ENCODE data around the gene DNER.

Gene DNER

GRCh38 chr2:229669841-229670240 is 44.5 kb downstream of the DNER start:
- ATAC-seq (ENCODE audit: low read depth): no peak
- DNase-seq (ENCODE audit: low spot score in 2 of 2): no peak
- H3K27me3 Mint-ChIP-seq: peaks cover 24% of the 10 kb centered on the region
- peaks cover 2% of the 10 kb centered on the region for H3K4me1 Mint-ChIP-seq
- H3K36me3 Mint-ChIP-seq: no peaks in the 10 kb centered on the region
- H3K27ac Mint-ChIP-seq: no peak overlapping the region
- no peaks in the 10 kb centered on the region for H3K9me3 Mint-ChIP-seq
- H3K4me3 Mint-ChIP-seq: no peak overlapping the region

GRCh38 chr2:229666811-229667210 is 47.5 kb downstream of the DNER start:
- Mint-ChIP-seq H3K27ac (no peak overlapping the region), H3K4me1 (no peaks in the 10 kb centered on the region), H3K27me3 (peaks cover 12% of the 10 kb centered on the region), H3K36me3 (no peaks in the 10 kb centered on the region), H3K4me3 (no peak overlapping the region), H3K9me3 (no peaks in the 10 kb centered on the region)
- DNase-seq (ENCODE audit: low spot score in 2 of 2) (no peak), ATAC-seq (ENCODE audit: low read depth) (no peak)

- DNase-seq (ENCODE audit: low spot score in 2 of 2) (no peak), ATAC-seq (ENCODE audit: low read depth) (no peak)
- no peak overlapping the region for H3K27ac Mint-ChIP-seq
- H3K9me3 Mint-ChIP-seq: no peaks in the 10 kb centered on the region
- H3K4me3 Mint-ChIP-seq: no peak overlapping the region
- peaks cover 10% of the 10 kb centered on the region for H3K27me3 Mint-ChIP-seq
- no peaks in the 10 kb centered on the region for H3K36me3 Mint-ChIP-seq
- no peaks in the 10 kb centered on the region for H3K4me1 Mint-ChIP-seq
Measured at GRCh38 chr2:229665158-229665557, 49.2 kb downstream of the DNER start.

- no peaks in the 10 kb centered on the region for H3K9me3 Mint-ChIP-seq
- ATAC-seq (ENCODE audit: low read depth): no peak
- no peaks in the 10 kb centered on the region for H3K4me1 Mint-ChIP-seq
- DNase-seq (ENCODE audit: low spot score in 2 of 2): no peak
- H3K27me3 Mint-ChIP-seq: peaks cover 7% of the 10 kb centered on the region
- H3K4me3 Mint-ChIP-seq: no peak overlapping the region
- H3K27ac Mint-ChIP-seq: no peak overlapping the region
- no peaks in the 10 kb centered on the region for H3K36me3 Mint-ChIP-seq
Measured at GRCh38 chr2:229661478-229661877, 52.9 kb downstream of the DNER start.

- Mint-ChIP-seq H3K4me1 (no peaks in the 10 kb centered on the region), H3K9me3 (no peaks in the 10 kb centered on the region), H3K27me3 (peaks cover 7% of the 10 kb centered on the region), H3K27ac (no peak overlapping the region), H3K4me3 (no peak overlapping the region), H3K36me3 (no peaks in the 10 kb centered on the region)
- no peak for ATAC-seq (ENCODE audit: low read depth)
- no peak for DNase-seq (ENCODE audit: low spot score in 2 of 2)
Measured at GRCh38 chr2:229660951-229661350, 53.4 kb downstream of the DNER start.

- no peak overlapping the region for H3K4me3 Mint-ChIP-seq
- ATAC-seq (ENCODE audit: low read depth): no peak
- H3K9me3 Mint-ChIP-seq: no peaks in the 10 kb centered on the region
- H3K27me3 Mint-ChIP-seq: peaks cover 7% of the 10 kb centered on the region
- DNase-seq (ENCODE audit: low spot score in 2 of 2): no peak
- no peaks in the 10 kb centered on the region for H3K36me3 Mint-ChIP-seq
- H3K27ac Mint-ChIP-seq: no peak overlapping the region
- H3K4me1 Mint-ChIP-seq: no peaks in the 10 kb centered on the region
Measured at GRCh38 chr2:229660391-229660790, 54.0 kb downstream of the DNER start.

DNA sequence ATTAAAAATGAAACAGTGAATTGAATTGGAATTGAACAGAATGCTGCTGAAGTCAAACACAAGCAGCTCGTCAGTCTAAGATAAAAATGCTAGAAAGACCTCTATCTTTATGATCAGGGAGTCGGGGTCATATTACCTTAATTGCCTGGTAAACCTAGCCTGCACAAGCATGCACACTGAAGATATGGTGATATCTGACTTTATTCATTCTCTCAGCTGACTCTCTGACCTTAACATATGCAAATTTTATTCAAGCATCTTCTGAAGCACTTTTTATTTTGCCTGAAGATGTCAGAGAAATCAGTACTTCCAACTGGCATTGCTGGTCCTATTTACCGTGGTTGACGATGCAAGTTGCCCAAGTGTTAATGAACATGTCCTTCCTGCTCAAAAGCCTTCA is 56.4 kb downstream of the DNER start:
- H3K4me3 Mint-ChIP-seq: no peak overlapping the region
- ATAC-seq (ENCODE audit: low read depth) (no peak), DNase-seq (ENCODE audit: low spot score in 2 of 2) (no peak)
- H3K36me3 Mint-ChIP-seq: no peaks in the 10 kb centered on the region
- H3K27me3 Mint-ChIP-seq: peaks cover 5% of the 10 kb centered on the region
- H3K4me1 Mint-ChIP-seq: no peaks in the 10 kb centered on the region
- no peak overlapping the region for H3K27ac Mint-ChIP-seq
- H3K9me3 Mint-ChIP-seq: no peaks in the 10 kb centered on the region

- DNase-seq (ENCODE audit: low spot score in 2 of 2): no peak
- ATAC-seq (ENCODE audit: low read depth): no peak
- Mint-ChIP-seq H3K4me1 (no peaks in the 10 kb centered on the region), H3K36me3 (no peaks in the 10 kb centered on the region), H3K27ac (no peak overlapping the region), H3K9me3 (no peaks in the 10 kb centered on the region), H3K27me3 (peaks cover 3% of the 10 kb centered on the region), H3K4me3 (no peak overlapping the region)
Measured at GRCh38 chr2:229654437-229654836, 59.9 kb downstream of the DNER start.

- Mint-ChIP-seq H3K36me3 (no peaks in the 10 kb centered on the region), H3K4me1 (no peaks in the 10 kb centered on the region), H3K27ac (no peak overlapping the region), H3K27me3 (peaks cover 3% of the 10 kb centered on the region), H3K9me3 (no peaks in the 10 kb centered on the region), H3K4me3 (no peak overlapping the region)
- ATAC-seq (ENCODE audit: low read depth): no peak
- DNase-seq (ENCODE audit: low spot score in 2 of 2): no peak
Measured at GRCh38 chr2:229653531-229653930, 60.8 kb downstream of the DNER start.

GRCh38 chr2:229652796-229653195 is 61.6 kb downstream of the DNER start:
- ATAC-seq (ENCODE audit: low read depth): no peak
- H3K9me3 Mint-ChIP-seq: no peaks in the 10 kb centered on the region
- no peak overlapping the region for H3K27ac Mint-ChIP-seq
- H3K4me1 Mint-ChIP-seq: no peaks in the 10 kb centered on the region
- no peak overlapping the region for H3K4me3 Mint-ChIP-seq
- no peak for DNase-seq (ENCODE audit: low spot score in 2 of 2)
- no peaks in the 10 kb centered on the region for H3K36me3 Mint-ChIP-seq
- H3K27me3 Mint-ChIP-seq: peaks cover 4% of the 10 kb centered on the region

- H3K4me1 Mint-ChIP-seq: no peaks in the 10 kb centered on the region
- H3K36me3 Mint-ChIP-seq: no peaks in the 10 kb centered on the region
- ATAC-seq (ENCODE audit: low read depth): no peak
- H3K27ac Mint-ChIP-seq: no peak overlapping the region
- peaks cover 4% of the 10 kb centered on the region for H3K27me3 Mint-ChIP-seq
- DNase-seq (ENCODE audit: low spot score in 2 of 2): no peak
- H3K4me3 Mint-ChIP-seq: no peak overlapping the region
- no peaks in the 10 kb centered on the region for H3K9me3 Mint-ChIP-seq
Measured at GRCh38 chr2:229650901-229651300, 63.5 kb downstream of the DNER start.

DNA sequence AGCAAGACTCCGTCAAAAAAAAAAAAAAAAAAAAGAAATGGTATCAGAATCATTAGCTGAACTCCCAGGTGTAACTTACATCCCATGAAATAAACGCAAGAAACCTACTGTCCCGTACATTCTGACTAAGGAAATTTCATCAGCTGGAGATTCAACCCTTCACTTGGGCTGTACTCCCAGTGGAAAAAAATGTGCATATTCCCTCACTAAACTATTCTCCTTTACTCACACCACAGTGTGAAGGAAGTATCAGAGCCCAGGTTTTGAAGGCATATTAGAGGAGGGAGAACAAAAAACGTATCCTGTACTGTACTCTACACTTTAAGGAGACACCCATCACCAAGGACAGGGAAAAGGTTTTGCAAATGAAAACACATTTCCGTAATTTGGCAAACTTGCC is 64.3 kb downstream of the DNER start:
- Mint-ChIP-seq H3K36me3 (no peaks in the 10 kb centered on the region), H3K9me3 (no peaks in the 10 kb centered on the region), H3K4me3 (no peak overlapping the region), H3K4me1 (no peaks in the 10 kb centered on the region), H3K27ac (no peak overlapping the region), H3K27me3 (peaks cover 6% of the 10 kb centered on the region)
- no peak for DNase-seq (ENCODE audit: low spot score in 2 of 2)
- ATAC-seq (ENCODE audit: low read depth): no peak

DNA sequence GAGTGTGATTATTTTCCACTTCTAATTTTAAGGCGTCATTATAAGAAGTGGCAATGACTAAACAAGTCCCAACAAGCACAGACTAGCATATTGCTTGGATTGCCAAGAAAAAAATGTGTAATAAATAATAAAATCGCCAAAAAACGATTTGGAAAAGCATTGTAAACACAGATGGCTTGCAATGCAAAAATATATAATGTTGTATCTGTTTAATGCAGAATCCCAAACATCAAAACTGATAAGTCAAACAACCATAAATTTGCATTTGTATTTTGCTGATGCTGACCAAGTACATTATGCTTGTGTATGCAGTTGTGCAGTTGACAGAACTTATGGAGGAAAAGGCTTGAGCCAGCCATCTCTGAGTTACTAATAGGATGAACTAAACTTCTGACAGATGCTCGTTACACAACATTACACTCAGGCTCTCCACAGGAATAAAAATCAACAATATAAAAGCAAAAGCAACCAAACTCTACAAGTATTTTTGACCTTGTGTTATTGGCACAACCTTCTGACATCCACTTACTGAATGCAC is 68.1 kb downstream of the DNER start:
- H3K27me3 Mint-ChIP-seq: peaks cover 6% of the 10 kb centered on the region
- no peak overlapping the region for H3K4me3 Mint-ChIP-seq
- no peak for DNase-seq (ENCODE audit: low spot score in 2 of 2)
- no peaks in the 10 kb centered on the region for H3K4me1 Mint-ChIP-seq
- no peaks in the 10 kb centered on the region for H3K9me3 Mint-ChIP-seq
- H3K27ac Mint-ChIP-seq: no peak overlapping the region
- ATAC-seq (ENCODE audit: low read depth): no peak
- no peaks in the 10 kb centered on the region for H3K36me3 Mint-ChIP-seq

DNA sequence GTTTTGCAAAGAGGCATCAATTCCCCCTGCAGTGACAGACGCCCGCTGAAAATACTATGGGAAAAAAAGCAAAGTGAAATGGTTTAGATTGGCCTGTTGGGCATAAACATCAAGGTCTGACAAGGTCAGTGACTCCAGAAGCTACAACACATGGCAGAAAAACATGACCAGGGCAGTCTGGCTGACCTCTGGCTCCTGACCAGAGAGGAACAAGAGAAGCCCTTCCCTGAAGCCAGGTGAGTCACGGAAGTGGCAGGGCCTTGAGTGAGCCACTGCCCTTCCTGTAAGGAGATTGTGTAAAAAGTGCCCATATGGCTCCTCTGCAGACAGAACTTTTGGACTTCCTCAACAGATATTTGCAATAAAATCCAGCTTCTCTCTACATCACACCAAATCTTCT is 72.0 kb downstream of the DNER start:
- ATAC-seq (ENCODE audit: low read depth) (no peak), DNase-seq (ENCODE audit: low spot score in 2 of 2) (no peak)
- no peaks in the 10 kb centered on the region for H3K9me3 Mint-ChIP-seq
- H3K4me3 Mint-ChIP-seq: no peak overlapping the region
- no peaks in the 10 kb centered on the region for H3K36me3 Mint-ChIP-seq
- H3K27ac Mint-ChIP-seq: no peak overlapping the region
- no peaks in the 10 kb centered on the region for H3K4me1 Mint-ChIP-seq
- peaks cover 10% of the 10 kb centered on the region for H3K27me3 Mint-ChIP-seq

GRCh38 chr2:229641676-229642075 is 72.7 kb downstream of the DNER start:
- DNase-seq (ENCODE audit: low spot score in 2 of 2) (no peak), ATAC-seq (ENCODE audit: low read depth) (no peak)
- H3K4me1 Mint-ChIP-seq: no peaks in the 10 kb centered on the region
- H3K9me3 Mint-ChIP-seq: no peaks in the 10 kb centered on the region
- H3K36me3 Mint-ChIP-seq: no peaks in the 10 kb centered on the region
- peaks cover 13% of the 10 kb centered on the region for H3K27me3 Mint-ChIP-seq
- H3K4me3 Mint-ChIP-seq: no peak overlapping the region
- no peak overlapping the region for H3K27ac Mint-ChIP-seq
